PFSK-1 (cell line): Measurements from ENCODE around the gene FLG.

ENCODE experiments used
- FOXP2 ChIP-seq: optimal IDR thresholded peaks from 2 replicates; pipeline ENCODE3; 2011; ENCODE audit warnings: borderline replicate concordance, control low read depth, inconsistent platforms; ENCODE audit not compliant: insufficient read depth; ENCODE audit errors: extremely low read length, extremely low read depth
- POLR2AphosphoS5 ChIP-seq: IDR thresholded peaks from 2 replicates; pipeline ENCODE4 v1.6.1; 2012; ENCODE audit warnings: low read depth, mild to moderate bottlenecking, control low read depth, low read length, moderate library complexity
- SIN3A ChIP-seq: IDR thresholded peaks from 2 replicates; pipeline ENCODE4 v1.6.1; 2012; ENCODE audit warnings: mild to moderate bottlenecking, low read length, moderate library complexity, borderline replicate concordance; ENCODE audit not compliant: insufficient read depth
- TAF1 ChIP-seq: IDR thresholded peaks from 2 replicates; pipeline ENCODE4 v1.6.1; 2012; ENCODE audit warnings: low read length, control low read depth, borderline replicate concordance; ENCODE audit not compliant: insufficient read depth
- TF ChIP-seq, protein P1 (sequence below), 2 experiments: IDR thresholded peaks; 2 replicates each; pipeline versions ENCODE4 v1.6.1 to v1.8.0; 2011 to 2012; ENCODE audit warnings: low read depth in 2 of 2, low read length in 2 of 2, control low read depth in 1 of 2, inconsistent platforms in 1 of 2, mild to moderate bottlenecking in 1 of 2, moderate library complexity in 1 of 2; ENCODE audit not compliant: insufficient read depth in 1 of 2

DNA sequence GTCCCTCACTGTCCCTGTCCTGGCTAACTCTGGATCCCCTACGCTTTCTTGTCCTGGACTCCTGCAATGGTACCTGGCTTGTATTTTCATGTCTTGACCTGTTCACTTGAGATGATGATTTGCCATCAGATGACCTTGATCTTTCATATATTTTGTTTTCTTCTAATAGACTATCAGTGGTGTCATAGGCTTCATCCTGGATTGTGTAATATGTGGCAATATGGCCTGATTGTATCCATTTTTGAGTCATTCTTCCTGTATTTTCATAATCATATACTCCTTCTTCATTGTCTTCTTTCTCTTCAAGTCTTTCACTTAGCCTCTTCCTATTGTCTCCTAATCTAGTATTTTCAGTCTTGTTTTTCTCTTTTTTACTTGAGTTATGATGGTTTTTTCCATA, 11.1 kb downstream of the FLG start:
- TF ChIP-seq POLR2AphosphoS5 (no peak), TAF1 (no peak), SIN3A (no peak), FOXP2 (no peak)
- TF ChIP-seq, protein P1, sequence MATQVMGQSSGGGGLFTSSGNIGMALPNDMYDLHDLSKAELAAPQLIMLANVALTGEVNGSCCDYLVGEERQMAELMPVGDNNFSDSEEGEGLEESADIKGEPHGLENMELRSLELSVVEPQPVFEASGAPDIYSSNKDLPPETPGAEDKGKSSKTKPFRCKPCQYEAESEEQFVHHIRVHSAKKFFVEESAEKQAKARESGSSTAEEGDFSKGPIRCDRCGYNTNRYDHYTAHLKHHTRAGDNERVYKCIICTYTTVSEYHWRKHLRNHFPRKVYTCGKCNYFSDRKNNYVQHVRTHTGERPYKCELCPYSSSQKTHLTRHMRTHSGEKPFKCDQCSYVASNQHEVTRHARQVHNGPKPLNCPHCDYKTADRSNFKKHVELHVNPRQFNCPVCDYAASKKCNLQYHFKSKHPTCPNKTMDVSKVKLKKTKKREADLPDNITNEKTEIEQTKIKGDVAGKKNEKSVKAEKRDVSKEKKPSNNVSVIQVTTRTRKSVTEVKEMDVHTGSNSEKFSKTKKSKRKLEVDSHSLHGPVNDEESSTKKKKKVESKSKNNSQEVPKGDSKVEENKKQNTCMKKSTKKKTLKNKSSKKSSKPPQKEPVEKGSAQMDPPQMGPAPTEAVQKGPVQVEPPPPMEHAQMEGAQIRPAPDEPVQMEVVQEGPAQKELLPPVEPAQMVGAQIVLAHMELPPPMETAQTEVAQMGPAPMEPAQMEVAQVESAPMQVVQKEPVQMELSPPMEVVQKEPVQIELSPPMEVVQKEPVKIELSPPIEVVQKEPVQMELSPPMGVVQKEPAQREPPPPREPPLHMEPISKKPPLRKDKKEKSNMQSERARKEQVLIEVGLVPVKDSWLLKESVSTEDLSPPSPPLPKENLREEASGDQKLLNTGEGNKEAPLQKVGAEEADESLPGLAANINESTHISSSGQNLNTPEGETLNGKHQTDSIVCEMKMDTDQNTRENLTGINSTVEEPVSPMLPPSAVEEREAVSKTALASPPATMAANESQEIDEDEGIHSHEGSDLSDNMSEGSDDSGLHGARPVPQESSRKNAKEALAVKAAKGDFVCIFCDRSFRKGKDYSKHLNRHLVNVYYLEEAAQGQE (IDR thresholded peaks at IDR 0.05; ENCODE audit: insufficient read depth in 1 of 2, low read depth in 2 of 2, low read length in 2 of 2), result no peak
